ENCODE data around the gene ZNF804A.
A peak's percentile ranks its signal among the peaks of the same experiment; 100 is the strongest.

The ZNF804A gene

GRCh38 chr2:184598316-184599053 is at the start of gene ZNF804A:
TSS of gene ZNF804A (plus strand) at chr2:184598529. CDS start at chr2:184598960, 431 bp downstream.
- DNase-seq = no peak

DNA sequence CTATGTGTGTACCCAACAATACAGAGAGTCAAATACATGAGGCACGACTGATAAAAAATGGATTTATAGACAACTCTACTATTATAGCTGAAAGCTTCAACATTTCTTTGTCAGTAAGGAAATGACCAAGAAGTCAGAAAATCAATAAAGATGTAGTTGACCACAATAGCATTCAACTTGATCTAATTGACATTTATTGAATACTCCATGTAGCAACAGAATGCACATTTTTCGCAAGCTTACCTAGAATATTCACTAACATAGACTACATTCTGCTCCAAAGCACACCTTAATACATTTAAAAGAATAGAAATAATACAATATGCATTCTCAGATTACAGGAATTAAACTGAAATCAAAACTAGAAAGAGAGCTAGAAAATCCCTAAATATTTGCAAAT is 49.2 kb upstream of the ZNF804A start:
- no peak for DNase-seq

- DNase-seq = no peak
These were observed 46.7 kb upstream of the ZNF804A start for GRCh38 chr2:184551626-184552025.

DNA sequence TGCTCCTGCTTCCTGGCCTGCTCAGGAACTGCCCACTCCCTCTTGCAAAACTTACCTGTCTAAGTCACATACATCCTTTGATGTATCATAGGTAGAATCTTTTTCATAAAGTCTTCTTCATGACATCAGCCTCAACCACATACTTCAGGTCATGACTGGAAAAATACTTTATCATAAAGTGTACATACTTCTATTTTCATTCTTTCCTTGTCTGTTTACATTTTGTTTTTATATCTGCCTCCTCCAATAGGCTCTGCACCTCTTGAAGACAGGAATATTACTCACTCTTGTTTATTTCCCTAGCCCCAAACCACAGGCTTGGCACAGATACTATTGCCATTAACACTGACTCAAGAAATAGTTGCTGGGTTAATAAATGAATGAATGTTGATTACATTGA is 43.6 kb upstream of the ZNF804A start:
- no peak for DNase-seq

DNA sequence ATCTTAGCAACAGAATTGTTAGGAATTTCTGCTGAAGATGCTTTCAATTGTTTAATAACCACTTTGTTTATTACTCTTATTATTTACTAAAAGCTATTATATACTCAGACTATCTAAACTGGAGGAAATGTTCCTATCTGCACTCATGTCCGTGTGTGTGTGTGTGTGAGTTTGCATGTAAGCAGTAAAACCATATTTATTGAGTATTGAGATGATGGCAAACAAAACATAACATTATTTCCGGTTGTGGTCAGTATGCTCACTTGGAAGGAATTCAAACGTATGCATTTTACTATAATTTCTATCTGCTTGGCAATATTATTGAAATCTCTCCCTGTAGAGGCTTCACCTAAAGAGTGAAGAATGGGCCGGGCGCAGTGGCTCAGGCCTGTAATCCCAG is 43.0 kb upstream of the ZNF804A start:
- DNase-seq = no peak

GRCh38 chr2:184556639-184557038 is 41.7 kb upstream of the ZNF804A start:
- DNase-seq = no peak

GRCh38 chr2:184558713-184559464 is 39.4 kb upstream of the ZNF804A start:
- no peak for DNase-seq

DNA sequence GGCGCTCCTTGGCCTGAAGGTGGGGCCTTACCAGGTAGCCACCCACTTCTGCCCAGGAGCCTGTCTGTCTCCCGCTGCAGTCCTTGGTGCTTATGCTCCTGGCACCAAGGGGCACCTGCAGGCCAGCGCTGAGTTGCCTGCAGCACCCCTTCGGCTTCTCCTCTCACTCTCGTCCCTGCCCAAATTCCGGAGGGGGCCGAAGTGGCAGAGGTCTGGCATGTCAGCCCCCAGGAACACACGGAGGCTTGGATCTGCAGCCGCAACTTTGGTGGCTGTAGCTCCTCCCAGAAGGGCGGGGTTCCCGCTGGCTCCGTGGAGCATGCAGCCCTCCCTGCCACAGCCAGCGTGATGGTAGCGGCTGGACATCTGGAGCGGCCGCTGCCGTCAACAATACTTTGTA is 37.7 kb upstream of the ZNF804A start:
- no peak for DNase-seq

DNA sequence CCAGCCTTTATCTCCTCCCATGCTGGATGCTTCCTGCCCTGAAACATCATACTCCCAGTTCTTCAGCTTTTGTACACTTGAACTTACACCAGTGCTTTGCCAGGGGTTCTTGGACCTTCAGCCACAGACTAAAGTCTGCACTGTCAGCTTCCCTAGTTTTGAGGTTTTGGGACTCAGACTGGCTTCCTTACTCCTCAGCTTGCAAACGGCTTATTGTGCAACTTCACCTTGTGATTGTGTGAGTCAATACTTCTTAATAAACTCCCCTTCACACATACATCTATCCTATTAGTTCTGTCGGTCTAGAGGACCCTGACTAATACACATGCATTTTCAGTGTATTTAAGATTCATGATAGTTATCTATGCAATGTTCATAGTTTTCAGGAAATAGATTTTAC is 35.8 kb upstream of the ZNF804A start:
- DNase-seq = no peak

DNA sequence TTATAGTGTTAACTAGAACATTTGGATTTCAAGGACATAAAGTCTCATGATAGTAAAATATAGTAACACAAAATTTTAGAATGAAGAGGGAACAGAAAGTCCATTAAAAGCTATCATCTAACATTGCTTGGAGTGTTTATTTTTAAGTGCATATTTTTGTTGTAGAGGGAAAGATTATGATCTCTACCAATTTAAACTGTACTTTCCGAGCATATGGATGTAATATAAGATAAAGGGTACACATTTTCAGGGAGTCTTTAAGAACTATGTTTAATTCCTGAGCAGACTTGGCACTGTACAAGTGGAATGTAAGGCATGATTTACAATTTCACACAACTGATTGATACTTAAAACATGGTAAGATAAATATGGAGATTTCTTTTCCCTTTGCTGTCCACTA is 34.2 kb upstream of the ZNF804A start:
- DNase-seq = no peak

- DNase-seq = no peak
These were observed 31.6 kb upstream of the ZNF804A start for GRCh38 chr2:184566716-184567115.

DNA sequence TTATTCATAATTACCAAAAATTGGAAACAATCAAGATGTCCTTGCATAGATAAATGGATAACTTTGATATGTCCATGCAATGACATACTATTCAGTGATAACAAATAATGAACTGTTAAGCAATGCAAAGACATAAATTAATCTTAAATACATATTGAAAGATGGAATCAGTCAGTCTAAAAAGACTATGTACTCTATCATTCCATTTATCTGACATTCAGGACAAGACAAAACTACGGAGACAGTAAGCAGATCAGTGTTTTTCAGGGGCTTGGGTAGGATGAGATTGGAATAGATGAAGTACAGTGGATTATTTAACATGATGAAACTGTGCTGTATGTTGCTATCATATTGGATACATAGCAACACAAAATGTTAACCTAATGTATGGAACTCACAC is 21.3 kb upstream of the ZNF804A start:
- no peak for DNase-seq

DNA sequence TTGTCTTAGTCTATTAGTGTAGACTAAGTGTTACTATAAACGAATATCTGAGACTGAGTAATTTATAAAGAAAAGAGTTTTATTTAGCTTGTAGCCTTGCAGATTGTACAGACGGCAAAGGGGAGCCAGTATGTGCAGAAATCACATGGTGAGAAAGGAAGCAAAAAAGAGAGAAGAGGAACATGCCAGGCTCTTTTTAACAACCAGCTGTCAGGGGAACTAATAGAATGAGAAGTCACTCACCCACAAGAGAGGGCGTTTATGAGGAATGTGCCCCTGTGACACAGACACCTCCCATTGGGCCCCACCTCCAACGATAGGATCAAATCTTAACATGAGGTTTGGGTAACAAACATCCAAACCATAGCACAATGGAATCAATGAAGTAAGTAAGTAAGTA is 20.6 kb upstream of the ZNF804A start:
- no peak for DNase-seq

DNA sequence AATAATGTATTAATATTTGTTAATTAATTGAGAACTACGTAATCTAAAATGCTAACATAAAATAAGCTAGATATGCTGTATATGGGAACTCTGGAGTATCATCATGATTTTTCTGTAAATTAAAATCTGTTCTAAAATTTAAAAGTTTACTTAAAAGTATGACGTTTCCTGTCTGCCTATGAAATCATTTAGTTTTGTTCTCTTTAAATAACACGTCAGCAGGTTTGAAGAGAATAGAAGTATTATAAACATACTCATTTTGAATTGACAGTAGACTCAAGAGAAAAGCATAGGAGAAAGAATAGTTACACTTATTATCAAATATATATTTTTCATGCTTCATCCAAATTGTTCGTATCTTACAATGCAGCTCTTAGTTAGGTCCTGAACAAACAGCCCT is 19.1 kb upstream of the ZNF804A start:
- no peak for DNase-seq

- DNase-seq = no peak
These were observed 16.9 kb upstream of the ZNF804A start for GRCh38 chr2:184581391-184581790.

DNA sequence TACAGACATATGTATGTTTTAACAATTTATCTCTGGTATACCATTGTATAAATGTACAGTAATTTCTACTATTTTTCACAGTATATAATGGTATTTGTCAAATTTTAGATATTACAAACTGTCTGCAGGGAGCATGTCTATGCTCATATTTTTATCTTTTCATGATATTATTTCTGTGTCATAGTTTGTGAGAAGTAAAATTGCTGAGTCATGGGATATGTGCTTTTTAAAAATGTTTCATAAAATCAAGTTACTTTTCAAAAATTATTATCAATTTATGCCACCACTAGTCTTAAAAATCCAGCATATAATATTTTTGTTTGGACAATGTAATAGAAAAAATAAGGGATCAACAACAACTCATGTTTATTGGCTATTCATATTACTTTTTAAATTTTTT is 9.1 kb upstream of the ZNF804A start:
- DNase-seq = no peak

GRCh38 chr2:184596819-184597411 is 1.4 kb upstream of the ZNF804A start:
- DNase-seq = no peak

- DNase-seq = no peak
These were observed 748 bp upstream of the ZNF804A start for GRCh38 chr2:184597571-184597991.

GRCh38 chr2:184598002-184598315 is 370 bp upstream of the ZNF804A start:
- DNase-seq = peak in 1 of 4 experiments; percentile 1

GRCh38 chr2:184599054-184599871 is 934 bp downstream of the ZNF804A start:
- no peak for DNase-seq

GRCh38 chr2:184599872-184600222 is 1.5 kb downstream of the ZNF804A start:
- DNase-seq = no peak

- no peak for DNase-seq
These were observed 4.4 kb downstream of the ZNF804A start for GRCh38 chr2:184602734-184603133.

DNA sequence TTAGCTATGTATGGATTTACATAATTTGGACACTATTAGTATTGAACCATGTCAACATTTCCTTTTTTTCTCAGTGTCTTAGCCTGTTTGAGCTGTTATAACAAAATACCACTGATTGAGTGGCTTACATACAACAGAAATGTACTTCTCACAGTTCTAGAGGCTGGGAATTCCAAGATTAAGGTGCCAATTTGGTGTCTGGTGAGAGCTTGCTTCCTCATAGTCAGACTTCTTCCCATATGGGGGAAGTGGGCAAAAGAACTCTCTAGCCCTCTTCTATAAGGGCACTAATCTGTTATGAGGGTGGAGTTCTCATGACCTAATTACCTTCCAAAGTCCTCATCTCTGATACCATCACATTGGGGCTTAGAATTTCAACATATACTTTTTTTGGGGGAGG is 12.6 kb downstream of the ZNF804A start:
- DNase-seq = no peak
